ENCODE measurements around the gene NRG2. TPM values are rescaled to one million over a fixed set of nuclear protein-coding genes. Genes with fewer than 3 reads are reported as not detected.
A peak's percentile ranks its signal among the peaks of the same experiment; 100 is the strongest.

The NRG2 gene
- total RNA-seq, 1 donor = under 0.01 TPM

DNA sequence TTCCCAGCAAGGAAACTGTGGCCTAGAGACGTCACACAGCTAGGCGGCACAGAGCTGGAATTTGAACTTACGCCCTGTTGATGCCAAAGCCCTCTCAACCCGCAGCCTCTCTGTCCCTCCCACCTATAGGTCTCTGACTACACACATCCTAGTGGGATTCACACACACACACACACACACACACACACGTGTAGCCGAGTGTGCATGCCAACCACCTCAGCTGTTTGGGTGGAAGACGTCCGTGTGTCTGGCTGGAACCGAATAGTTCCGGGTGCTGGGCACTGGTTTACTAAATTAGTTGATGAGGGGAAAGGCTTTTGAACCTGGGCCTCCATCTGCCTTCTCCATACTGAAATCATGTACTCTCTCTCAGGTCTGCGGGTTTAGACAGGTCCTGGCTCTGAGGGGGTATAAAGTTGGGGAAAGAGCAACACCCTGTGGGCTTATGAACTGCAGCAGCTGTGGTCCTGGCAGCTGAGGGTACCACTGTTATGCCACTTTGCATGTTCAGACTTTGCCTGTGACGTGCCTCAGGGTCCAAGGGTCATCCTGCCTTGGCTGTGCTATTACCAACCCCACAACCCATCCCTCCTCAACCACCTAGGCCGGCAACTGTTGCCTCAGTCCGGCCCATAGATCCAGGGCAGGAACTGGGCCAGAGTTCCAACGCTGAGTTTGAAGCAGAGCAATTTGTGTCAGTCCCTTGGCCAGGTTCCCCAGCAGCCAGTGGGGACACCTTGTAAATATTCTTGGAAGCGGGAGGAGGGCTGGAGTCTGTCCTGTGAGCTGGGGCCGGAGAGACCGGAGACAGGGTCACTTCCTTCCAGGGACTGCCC, 197.0 kb downstream of the NRG2 start:
- DNase-seq (ENCODE audit: low read depth in 2 of 3, low spot score in 2 of 3) = no peak

DNA sequence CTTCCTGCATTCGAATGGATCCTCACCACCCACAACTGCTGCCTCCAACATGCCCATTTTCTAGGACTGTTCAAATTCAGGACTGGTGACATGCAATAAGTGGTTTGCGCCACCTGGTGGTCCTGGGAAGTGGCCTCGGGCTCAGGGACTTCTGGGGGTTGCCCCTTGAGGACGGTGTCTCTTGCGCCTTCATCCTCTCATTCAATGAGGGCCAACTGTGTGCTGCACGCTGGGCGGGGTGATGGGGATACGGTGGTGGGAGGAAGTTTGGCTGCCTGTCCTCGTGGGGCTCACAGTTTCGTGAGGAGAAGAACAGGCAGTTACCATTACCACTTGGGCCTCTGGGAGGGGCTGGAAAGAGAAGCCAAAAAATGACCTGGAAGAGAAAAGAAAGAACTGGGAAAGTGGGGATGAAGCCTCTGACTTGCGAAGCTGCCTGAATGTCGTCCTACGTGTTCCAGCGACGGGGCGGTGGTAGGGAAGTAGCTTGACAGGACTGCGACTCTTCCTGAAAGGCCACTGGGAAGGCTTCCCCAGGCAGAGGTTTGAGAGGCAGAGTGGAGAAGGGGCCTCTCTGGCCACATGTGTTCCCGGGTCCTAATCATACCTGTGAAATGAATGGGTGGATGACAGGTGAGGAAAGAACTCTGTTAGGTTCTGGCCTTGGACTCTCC, 198.5 kb downstream of the NRG2 start:
- DNase-seq (ENCODE audit: low read depth in 2 of 3, low spot score in 2 of 3) = peak; percentile 37 to 90 (median 83)

DNA sequence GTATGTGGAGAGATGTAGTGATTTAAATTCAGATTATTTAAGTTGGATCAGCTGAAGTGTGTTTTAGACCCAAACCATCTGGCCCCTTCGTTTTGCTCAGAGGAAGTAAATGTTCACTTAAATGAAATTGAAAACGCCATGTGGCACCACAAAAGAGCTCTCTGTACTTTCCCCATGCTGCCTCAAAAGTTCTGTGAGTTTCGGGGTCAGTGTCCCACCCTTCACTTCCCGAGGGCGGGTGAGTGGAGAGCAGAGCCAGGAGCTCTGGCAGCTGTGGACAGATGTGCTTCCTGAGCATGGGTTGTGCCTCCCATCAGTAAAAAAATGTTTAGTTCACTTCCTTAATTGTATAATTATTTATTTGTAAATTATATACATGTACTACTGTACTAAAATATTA, 199.1 kb downstream of the NRG2 start:
- DNase-seq (ENCODE audit: low read depth in 2 of 3, low spot score in 2 of 3) = no peak

DNA sequence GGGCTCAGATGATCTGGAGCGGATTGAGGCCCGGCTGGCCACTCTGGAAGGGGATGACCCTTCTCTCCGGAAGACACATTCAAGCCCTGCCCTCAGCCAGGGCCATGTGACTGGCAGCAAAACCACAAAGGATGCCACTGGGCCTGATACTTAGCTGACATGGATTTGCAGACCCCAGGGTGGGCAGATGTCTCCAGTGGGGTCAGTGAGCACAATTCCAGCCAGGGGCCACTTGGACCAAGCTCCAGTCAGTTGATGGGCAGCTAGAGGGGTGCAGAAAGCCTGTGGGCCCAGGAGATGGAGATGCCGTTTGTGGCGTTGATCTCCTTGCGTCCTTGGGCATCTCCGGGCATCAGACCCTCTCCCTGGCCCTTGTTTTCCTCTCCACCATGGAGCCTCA, 200.8 kb downstream of the NRG2 start:
- DNase-seq (ENCODE audit: low read depth in 2 of 3, low spot score in 2 of 3) = no peak

DNA sequence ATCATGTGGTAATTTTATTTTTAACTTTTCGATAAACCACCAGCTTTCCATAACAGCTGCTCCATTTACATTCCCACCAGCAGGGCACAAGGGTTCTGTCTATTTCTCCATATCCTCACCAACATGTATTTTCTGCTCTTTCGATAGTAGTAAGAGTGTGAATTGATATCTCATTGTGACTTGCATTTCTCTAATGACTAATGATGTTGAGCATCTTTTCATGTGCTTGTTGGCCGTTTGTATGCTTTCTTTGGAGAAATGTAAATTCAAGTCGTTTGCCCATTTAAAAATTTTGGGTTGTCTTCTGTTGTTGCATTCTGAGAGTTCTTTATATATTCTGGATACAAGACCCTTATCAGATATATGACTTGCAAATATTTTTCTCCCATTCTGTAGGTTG, 201.6 kb downstream of the NRG2 start:
- no peak for DNase-seq (ENCODE audit: low read depth in 2 of 3, low spot score in 2 of 3)

DNA sequence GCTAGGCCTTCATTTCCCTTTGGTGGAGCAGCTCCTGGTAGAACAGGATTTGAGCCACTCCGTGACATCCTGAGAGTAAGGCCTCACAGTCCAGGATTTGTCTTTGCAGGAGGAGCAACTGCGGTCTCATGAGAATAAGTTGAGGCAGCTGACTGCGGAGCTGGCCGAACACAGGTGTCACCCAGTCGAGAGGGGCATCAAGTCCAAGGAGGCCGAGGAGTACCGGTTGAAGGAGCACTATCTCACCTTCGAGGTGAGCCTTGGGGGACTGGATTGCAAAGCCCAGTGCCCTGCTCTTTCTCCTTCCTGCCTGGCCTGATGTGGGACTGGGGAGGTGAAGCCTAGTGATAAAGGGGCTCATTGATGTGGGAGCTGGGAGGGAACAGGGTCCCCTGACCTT, 203.2 kb downstream of the NRG2 start:
- DNase-seq (ENCODE audit: low read depth in 2 of 3, low spot score in 2 of 3) = no peak

DNA sequence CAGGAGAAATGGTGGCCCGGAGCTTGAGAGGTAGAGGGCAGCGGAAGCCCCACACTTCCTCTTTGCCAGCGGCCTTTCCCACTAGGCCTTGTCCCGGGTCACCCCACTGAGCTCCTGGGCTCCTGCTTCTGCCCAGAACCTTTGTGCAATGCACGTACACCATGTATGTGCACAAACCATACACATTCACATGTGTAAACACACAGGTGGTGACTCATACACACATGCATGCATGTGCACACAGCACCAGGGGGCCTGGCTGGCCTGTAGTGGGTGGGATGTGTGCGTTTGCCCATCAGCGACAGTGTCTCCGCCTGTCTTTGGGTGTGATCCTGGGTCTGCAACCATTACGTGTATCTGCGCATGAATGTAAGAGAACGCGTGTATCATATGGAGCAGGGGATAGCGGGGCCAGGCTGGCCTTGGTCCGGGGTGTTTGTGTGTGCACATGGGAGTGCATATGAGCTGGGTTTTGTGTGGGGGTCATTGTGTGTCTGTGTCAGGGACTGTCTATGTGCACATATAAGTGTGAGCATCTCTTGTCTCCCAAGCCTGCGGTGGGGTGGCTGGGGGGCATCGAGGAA, 203.8 kb downstream of the NRG2 start:
- no peak for DNase-seq (ENCODE audit: low read depth in 2 of 3, low spot score in 2 of 3)

DNA sequence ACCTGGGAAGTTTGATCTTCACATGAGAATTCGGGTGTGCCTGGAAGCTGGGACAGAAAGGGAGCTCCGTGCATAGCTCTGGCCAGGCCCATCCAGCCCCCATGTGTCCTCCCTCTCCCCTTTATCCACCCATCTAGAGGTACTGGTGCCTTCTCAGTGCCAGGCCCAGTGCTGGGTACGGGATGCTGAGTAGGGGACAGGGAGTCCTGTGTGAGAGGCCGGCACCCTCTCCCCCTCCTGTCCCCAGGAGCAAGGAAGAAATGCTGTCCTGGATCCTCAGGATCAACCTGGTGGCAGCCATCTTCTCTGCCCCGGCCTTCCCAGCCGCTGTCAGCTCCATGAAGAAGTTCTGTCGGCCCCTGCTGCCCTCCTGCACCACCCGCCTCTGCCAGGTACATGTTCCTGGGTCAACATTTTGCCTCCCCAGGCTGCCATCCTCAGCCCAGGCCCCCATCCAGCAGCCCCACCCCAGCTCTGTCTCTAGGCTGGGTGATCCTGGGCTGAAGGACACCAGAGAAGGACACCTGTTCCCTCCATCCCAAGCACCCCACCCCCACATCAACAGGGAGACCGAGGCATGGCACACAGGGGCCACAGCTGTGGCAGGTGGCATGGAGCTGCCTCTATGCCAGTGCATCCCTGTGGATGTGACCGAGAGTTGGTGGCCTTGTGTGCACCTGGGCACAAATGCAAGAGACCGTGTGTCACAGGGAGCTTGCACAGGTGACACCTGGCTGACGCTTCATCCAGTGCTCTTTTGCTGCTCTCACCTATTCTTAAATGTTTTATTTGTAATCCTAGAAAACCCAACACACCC, 204.5 kb downstream of the NRG2 start:
- no peak for DNase-seq (ENCODE audit: low read depth in 2 of 3, low spot score in 2 of 3)

DNA sequence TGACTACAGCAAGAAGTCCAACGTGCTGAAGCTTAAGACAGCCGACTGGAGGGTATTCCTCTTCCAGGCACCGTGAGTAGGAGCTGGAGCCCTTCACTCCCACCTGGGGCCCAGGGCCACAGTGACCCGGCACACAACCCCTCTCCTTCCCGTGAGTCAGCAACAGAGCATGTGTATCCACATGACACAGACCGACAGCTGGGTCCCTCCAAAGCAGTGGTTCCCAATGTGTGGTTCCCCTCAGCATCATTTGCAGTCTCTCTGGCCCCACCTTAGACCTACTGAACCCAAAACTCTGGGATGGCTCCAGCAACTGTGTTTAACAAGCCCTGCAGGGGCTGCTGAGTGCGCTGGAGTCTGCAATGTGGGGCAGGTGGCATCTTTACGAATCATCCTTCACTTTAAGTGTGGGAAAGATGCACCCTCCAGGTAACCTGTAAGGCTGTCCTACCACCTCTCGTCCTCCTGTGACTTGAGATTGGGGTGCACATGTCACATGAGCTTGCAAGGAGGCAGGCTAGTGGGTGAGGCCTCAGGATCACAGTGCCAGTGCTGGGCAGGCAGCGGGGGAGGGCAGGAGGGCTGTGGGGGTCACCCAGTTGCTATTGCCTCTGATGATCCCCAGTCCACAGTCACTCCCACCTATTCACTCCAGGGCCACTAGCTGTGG, 205.3 kb downstream of the NRG2 start:
- no peak for DNase-seq (ENCODE audit: low read depth in 2 of 3, low spot score in 2 of 3)

DNA sequence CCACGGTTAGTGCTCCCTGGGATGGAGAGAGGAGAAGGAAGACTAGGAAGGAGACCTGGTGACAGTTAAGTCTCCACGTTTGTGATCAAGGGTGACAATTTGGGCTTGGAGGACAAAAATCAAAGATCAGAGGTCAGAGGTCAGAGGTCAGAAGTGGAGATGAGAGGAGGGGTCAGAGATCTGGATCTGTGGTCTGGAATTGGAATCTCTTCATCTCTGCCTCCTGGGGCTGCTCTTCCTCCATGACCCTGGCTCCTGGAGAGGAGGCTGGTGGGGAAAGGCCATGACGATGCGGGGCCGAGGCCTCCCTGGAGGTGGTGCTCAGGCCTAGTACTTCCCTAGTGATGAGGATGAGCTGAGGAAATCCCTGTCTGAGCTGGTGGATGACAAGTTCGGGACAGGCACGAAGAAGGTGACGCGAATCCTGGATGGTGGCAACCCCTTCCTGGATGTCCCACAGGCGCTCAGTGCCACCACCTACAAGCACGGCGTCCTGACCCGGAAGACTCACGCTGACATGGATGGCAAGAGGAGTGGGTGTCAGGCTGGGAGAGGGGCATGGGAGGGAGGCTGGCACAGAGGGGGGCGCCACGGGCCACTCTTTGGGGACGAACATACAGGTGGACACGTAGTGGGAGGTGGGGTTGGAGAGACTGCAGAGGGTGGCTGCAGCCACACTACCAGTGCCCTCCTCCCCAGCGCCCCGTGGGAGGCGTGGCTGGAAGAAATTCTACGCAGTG, 206.5 kb downstream of the NRG2 start:
- DNase-seq (ENCODE audit: low read depth in 2 of 3, low spot score in 2 of 3) = no peak

DNA sequence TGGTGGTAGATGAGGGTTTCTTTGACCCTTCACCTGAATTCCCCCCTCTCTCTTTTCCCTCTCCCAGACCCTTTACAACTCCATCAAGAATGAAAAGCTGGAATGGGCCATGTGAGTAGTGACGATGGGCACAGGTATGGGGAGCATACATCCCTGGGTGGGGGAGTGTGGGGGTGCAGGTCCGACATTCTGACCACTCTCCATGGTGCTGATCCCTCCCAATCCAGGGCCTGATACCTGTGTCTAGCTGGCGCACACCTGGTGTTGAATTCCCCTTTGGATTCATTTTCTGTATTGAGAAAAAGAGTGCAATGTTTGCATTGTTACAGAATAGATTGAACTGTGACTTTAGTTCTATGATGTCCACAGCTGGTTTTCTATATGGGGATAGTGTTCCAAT, 207.4 kb downstream of the NRG2 start:
- DNase-seq (ENCODE audit: low read depth in 2 of 3, low spot score in 2 of 3) = no peak

DNA sequence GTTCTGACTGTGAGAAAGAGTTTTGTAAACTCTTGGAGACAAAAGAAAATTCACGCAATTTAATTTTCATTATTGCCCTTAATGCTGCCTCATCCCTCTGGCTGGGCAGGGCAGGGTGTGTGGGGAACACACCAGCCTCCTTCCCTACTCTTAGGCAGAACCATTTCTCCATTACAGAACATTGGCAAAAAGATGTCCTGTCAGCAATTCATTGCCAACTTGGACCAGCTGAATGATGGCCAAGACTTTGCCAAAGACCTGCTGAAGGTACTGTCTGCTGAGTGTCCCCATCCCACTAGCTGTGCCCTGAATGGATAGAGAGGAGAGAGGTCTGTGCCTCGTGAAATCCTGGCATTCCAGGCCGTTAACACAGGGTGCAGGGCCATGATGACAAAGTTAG, 209.6 kb downstream of the NRG2 start:
- no peak for DNase-seq (ENCODE audit: low read depth in 2 of 3, low spot score in 2 of 3)

DNA sequence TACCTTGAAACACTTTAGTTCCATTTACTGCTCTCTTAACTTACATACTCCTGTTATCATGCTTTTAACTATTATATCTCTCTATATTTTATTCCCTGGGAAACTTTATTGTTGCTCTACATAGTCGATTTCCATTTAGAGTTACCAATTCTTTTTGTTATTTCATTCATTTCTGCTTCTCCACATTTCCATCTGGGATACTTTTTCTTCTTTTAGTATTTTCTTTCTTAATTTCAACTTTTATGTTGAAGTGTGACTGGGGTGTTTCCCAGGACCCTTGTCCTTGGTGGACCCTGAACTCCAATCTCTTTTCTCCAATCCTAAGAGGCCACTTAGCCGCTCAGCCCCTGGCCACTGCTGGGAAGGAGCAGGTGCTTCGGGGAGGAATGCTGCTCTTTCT, 211.5 kb downstream of the NRG2 start:
- DNase-seq (ENCODE audit: low read depth in 2 of 3, low spot score in 2 of 3) = no peak

DNA sequence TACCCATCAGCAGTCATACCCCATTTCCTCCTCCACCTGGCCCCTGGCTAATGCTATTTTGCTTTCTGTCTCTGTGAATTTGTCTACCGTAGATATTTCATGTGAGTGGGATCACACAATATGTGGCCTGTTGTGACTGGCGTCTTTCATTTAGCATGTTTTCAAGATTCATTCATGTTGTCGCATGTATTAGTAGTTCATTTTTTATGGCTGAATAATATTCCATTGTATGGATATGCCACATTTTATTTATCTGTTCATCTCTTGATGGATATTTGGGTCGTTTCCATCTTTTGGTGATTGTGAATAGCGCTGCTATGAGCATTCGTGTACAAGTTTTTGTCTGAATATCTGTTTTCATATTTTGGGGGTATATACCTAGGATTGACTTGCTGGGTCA, 213.6 kb downstream of the NRG2 start:
- DNase-seq (ENCODE audit: low read depth in 2 of 3, low spot score in 2 of 3) = no peak

DNA sequence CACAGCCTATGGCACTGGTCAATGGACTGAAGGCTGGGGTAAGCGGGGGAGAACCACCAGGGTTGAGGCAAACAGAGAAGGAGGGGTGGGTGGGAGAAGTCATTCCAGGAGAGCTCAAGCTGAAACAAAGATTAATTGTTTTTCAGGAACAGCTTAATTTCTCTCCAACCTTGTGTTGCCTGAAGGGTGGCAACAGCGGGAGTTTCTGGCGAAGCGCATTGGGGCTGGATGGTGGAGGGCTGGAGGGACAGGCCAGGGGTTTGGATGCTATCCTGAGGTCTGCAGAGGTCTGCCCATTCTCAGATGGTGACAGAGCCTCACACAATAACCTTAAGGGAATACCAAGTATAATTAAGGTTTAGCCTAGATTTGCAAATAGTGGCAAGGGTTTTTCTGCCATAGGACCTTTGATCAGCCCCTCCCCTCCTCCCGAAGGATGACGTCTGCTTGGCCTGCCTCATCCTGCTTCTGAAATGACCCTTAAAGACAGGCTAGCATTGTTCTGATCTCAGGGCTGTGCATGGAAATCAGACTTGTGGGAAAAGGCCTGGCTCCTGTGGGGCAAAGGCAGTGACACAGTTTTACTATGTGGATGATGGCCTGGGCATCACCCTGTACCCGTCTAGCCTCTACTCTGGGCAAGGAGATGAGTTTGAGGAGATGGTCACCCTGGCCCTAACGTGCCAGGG, 214.7 kb downstream of the NRG2 start:
- no peak for DNase-seq (ENCODE audit: low read depth in 2 of 3, low spot score in 2 of 3)

DNA sequence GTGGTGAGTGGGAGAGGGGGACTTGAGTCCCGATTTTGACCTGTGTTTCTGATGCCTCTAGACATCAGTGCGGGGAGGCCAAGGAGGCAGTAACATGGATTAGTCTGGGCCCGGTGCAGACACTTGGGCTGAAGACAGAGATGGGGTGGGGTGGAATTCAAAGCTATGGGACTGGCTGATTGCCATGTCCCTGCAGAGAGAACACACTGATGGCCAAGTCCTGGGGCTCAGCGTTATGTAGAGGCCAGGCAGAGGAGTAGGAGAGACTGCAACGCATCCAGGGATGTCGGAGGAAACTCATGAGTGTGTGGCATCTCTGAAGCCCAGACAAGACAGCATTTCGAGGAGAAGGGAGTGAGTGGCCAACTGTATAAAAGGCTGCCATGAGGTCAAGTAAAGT, 217.4 kb downstream of the NRG2 start:
- no peak for DNase-seq (ENCODE audit: low read depth in 2 of 3, low spot score in 2 of 3)

DNA sequence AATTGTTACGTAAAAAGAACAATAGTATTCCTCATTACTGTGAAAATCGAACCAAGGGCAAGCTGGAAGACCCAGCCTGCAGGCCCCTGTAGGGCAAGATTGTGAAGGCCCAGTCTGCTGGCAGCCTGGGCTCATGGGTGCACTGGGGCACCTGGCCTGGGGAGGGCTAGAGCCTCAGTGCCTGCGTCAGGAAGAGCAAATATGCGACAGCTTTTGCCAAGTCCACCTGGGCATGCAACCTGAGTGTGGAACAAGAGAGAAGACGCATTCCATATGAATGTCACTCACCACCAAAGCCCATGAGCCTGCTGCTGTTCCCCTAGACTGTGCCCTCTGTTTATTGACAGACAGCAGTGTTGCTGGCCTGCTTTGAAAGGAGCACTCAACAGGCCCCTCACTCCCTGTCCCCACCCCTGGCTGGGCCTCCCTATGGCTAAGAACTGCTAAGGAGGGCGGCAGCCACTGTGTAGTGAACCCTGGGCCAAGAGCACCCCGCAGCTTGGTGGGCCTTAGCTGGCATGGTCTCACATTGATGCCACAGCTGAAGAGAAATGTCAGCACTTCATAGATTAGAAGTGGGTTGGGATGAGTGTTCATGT, 219.2 kb downstream of the NRG2 start:
- no peak for DNase-seq (ENCODE audit: low read depth in 2 of 3, low spot score in 2 of 3)

DNA sequence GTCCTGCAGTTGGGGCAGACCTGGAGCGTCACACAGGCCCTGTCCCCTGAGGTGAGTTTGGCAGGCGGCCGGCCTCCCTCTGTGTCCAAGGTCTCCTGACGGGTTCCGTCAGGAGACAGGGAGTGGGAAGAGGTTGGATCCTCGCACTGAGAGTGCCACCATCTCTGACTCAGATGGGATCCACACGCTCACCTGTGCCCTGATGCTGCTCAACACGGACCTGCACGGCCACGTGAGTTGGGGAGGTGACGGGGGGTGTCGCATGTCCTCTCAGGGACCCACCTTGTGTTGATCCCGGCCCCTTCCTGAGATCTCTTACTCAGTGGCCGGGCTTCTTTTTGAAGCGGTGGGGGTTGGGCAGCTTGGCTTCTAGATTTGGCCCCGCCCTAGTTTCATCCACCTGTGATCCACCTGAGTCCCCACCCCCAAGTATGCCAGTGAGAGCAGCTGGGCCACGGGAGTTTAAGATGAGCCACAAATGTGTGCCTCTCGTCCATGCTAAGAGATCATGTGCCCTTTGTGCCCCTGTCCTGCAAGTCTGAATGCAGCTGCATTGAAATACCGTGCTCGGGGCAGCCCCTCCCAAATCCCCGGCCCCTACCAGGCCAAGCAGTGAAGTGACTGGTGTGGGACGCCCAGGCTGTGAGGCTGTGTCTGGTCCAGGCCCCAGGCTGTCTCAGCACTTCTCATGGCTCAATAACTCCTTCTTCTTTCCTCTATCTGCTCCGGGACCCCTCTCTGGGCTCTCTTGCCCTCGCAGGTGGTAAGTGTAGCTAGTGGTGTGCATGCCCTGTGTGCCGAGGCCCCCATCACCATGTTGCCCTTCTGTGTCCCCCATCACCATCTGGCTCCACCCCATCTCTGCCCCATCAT, 220.3 kb downstream of the NRG2 start:
- no peak for DNase-seq (ENCODE audit: low read depth in 2 of 3, low spot score in 2 of 3)
